MM.1S (cell line): ENCODE data around the gene BEGAIN.

Source experiments
- EZH2 ChIP-seq: fragments of 300-600 bp; sonication (generic); optimal IDR thresholded peaks from 2 replicates; pipeline ENCODE3; 2017; ENCODE audit warnings: low read depth, mild to moderate bottlenecking, antibody characterized with exemption, low read length, mixed read lengths
- TF ChIP-seq, protein P1 (sequence below): fragments of 300-600 bp; sonication (generic); IDR thresholded peaks from 2 replicates; pipeline ENCODE4 v1.5.1; 2016; ENCODE audit warnings: antibody characterized with exemption, low read length, mixed read lengths

DNA sequence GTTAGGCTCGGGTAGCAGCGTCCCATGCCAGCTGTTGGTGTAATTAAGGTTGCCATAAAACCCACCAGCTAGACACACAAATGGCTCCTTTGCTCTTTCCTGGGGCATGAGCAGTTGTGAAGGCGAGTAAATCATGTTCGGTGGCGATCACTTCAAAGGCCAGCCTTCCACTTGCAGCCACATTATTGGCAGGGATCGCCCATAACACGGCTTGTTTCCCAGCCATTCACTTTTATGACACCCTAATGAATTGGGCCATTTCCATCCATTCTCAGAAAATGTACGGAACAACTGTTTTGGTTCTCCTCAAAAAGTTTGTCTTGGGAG, 63.4 kb downstream of the BEGAIN start:
- TF ChIP-seq, protein P1, sequence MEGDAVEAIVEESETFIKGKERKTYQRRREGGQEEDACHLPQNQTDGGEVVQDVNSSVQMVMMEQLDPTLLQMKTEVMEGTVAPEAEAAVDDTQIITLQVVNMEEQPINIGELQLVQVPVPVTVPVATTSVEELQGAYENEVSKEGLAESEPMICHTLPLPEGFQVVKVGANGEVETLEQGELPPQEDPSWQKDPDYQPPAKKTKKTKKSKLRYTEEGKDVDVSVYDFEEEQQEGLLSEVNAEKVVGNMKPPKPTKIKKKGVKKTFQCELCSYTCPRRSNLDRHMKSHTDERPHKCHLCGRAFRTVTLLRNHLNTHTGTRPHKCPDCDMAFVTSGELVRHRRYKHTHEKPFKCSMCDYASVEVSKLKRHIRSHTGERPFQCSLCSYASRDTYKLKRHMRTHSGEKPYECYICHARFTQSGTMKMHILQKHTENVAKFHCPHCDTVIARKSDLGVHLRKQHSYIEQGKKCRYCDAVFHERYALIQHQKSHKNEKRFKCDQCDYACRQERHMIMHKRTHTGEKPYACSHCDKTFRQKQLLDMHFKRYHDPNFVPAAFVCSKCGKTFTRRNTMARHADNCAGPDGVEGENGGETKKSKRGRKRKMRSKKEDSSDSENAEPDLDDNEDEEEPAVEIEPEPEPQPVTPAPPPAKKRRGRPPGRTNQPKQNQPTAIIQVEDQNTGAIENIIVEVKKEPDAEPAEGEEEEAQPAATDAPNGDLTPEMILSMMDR, result no peak
- TF ChIP-seq EZH2, result no peak
